IMR-90 (cell line): Measurements from ENCODE around the gene NCOA7. TPM values are rescaled to one million over a fixed set of nuclear protein-coding genes. Genes with fewer than 3 reads are reported as not detected.

Source experiments
- ATAC-seq: fragments of 200-7000 bp; cut with Tn5 transposase; 2 replicates; pipeline ENCODE4 v1.9.1; 2020; ENCODE audit warnings: low read depth, mild to moderate bottlenecking, moderate library complexity
- BruUV-seq: library from RNA; stranded (reverse); fragments of 400-500 nt; replicated peaks from 2 replicates; lab custom pipeline; 2021; lab: Mats Ljungman, UMichigan
- CTCF ChIA-PET: fragments of 300-600 bp; formaldehyde crosslinking; extraction: SDS; loops from one replicate; lab custom pipeline; 2021; ENCODE audit warnings: antibody characterized with exemption; lab: Yijun Ruan, JAX
- POLR2A ChIA-PET: fragments of 300-600 bp; sonication (Branson Sonifier 250); formaldehyde crosslinking; loops from one replicate; lab custom pipeline; 2022; ENCODE audit warnings: antibody characterized with exemption; ENCODE audit not compliant: unreplicated experiment; lab: Charles Lee
- DNase-seq: peaks from one replicate; pipeline ENCODE4 v3.0.0; 2013
- H2AFZ ChIP-seq: replicated peaks from 2 replicates; pipeline ENCODE3; 2013; ENCODE audit warnings: low read length, mild to moderate bottlenecking; ENCODE audit not compliant: poor library complexity
- H2AK5ac ChIP-seq: 2 replicates; pipeline ENCODE4 v1.6.1; 2013; ENCODE audit warnings: low read depth, low read length, inconsistent platforms
- H2AK9ac ChIP-seq: replicated peaks from 2 replicates; pipeline ENCODE3; 2013; ENCODE audit warnings: mild to moderate bottlenecking, low read depth, low read length, moderate library complexity; ENCODE audit not compliant: poor library complexity
- H2BK120ac ChIP-seq: 2 replicates; pipeline ENCODE4 v1.6.1; 2013; ENCODE audit warnings: low read depth, low read length, inconsistent platforms
- H2BK15ac ChIP-seq: 3 replicates; pipeline ENCODE4 v1.6.1; 2013; ENCODE audit warnings: low read depth, low read length, inconsistent platforms
- H2BK20ac ChIP-seq: 2 replicates; pipeline ENCODE4 v1.6.1; 2013; ENCODE audit warnings: low read depth, mild to moderate bottlenecking, inconsistent platforms, low read length, moderate library complexity
- H2BK5ac ChIP-seq: 2 replicates; pipeline ENCODE4 v1.6.1; 2013; ENCODE audit warnings: mild to moderate bottlenecking, low read depth, low read length, inconsistent platforms; ENCODE audit not compliant: poor library complexity, severe bottlenecking
- H3K14ac ChIP-seq: replicated peaks from 2 replicates; pipeline ENCODE4 v1.6.1; 2013; ENCODE audit warnings: low read depth, low read length, inconsistent platforms
- H3K18ac ChIP-seq: 2 replicates; pipeline ENCODE4 v1.6.1; 2013; ENCODE audit warnings: low read depth, low read length, control low read depth
- H3K23ac ChIP-seq: 2 replicates; pipeline ENCODE4 v1.6.1; 2013; ENCODE audit warnings: low read depth, low read length, inconsistent platforms
- H3K27ac ChIP-seq: 2 replicates; pipeline ENCODE4 v1.5.1; 2013; ENCODE audit warnings: mild to moderate bottlenecking, control low read depth, low read length; ENCODE audit not compliant: insufficient read depth
- H3K27me3 ChIP-seq: 2 replicates; pipeline ENCODE4 v1.6.1; 2013; ENCODE audit warnings: low read length; ENCODE audit not compliant: control insufficient read depth, insufficient read depth
- H3K36me3 ChIP-seq: 2 replicates; pipeline ENCODE4 v1.6.1; 2013; ENCODE audit warnings: low read length, mixed read lengths; ENCODE audit not compliant: control insufficient read depth, insufficient read depth
- H3K4ac ChIP-seq: 2 replicates; pipeline ENCODE4 v1.6.1; 2013; ENCODE audit warnings: low read depth, low read length, inconsistent platforms
- H3K4me1 ChIP-seq: 2 replicates; pipeline ENCODE4 v1.6.1; 2013; ENCODE audit warnings: low read length, mixed read lengths; ENCODE audit not compliant: control insufficient read depth, insufficient read depth
- H3K4me2 ChIP-seq: 2 replicates; pipeline ENCODE4 v1.6.1; 2013; ENCODE audit warnings: low read depth, mild to moderate bottlenecking, control low read depth, low read length, moderate library complexity
- H3K4me3 ChIP-seq: 2 replicates; pipeline ENCODE4 v1.5.1; 2013; ENCODE audit warnings: low read depth, mild to moderate bottlenecking, control low read depth, low read length, moderate library complexity; ENCODE audit not compliant: insufficient read depth
- H3K56ac ChIP-seq: 2 replicates; pipeline ENCODE4 v1.6.1; 2013; ENCODE audit warnings: low read length, inconsistent platforms; ENCODE audit not compliant: insufficient read depth; ENCODE audit errors: extremely low read depth
- H3K79me1 ChIP-seq, 2 experiments: 2 replicates each; pipeline ENCODE4 v1.6.1; 2013; ENCODE audit warnings: low read length in 2 of 2, inconsistent platforms in 1 of 2, low read depth in 1 of 2
- H3K9ac ChIP-seq: 2 replicates; pipeline ENCODE4 v1.6.1; 2013; ENCODE audit warnings: low read depth, low read length, control low read depth
- H3K9me1 ChIP-seq: 2 replicates; pipeline ENCODE4 v1.6.1; 2013; ENCODE audit warnings: low read length, inconsistent platforms; ENCODE audit not compliant: insufficient read depth
- H3K9me3 ChIP-seq: 2 replicates; pipeline ENCODE4 v1.6.1; 2013; ENCODE audit warnings: low read length; ENCODE audit not compliant: control insufficient read depth, insufficient read depth
- H4K20me1 ChIP-seq: 2 replicates; pipeline ENCODE4 v1.6.1; 2013; ENCODE audit warnings: low read length, inconsistent platforms; ENCODE audit not compliant: insufficient read depth
- H4K5ac ChIP-seq: 2 replicates; pipeline ENCODE4 v1.6.1; 2013; ENCODE audit warnings: mild to moderate bottlenecking, low read depth, low read length, control low read depth
- H4K8ac ChIP-seq, 2 experiments: 2 replicates each; pipeline ENCODE4 v1.6.1; 2013; ENCODE audit warnings: low read depth in 2 of 2, low read length in 2 of 2, control low read depth in 1 of 2, inconsistent platforms in 1 of 2
- H4K91ac ChIP-seq: 2 replicates; pipeline ENCODE4 v1.6.1; 2013; ENCODE audit warnings: low read depth, low read length, inconsistent platforms; ENCODE audit not compliant: insufficient read depth
- BHLHE40 ChIP-seq: fragments of 150-350 bp; IDR thresholded peaks from 2 replicates; pipeline ENCODE4 v1.6.1; 2016; ENCODE audit warnings: mild to moderate bottlenecking, low read depth, low read length
- CHD1 ChIP-seq: IDR thresholded peaks from 2 replicates; pipeline ENCODE4 v1.6.1; 2012; ENCODE audit warnings: low read depth, low read length, improper control_type of control experiment
- FOS ChIP-seq: fragments of 150-350 bp; IDR thresholded peaks from 2 replicates; pipeline ENCODE4 v1.6.1; 2016; ENCODE audit warnings: low read depth, low read length
- MAFK ChIP-seq: IDR thresholded peaks from 2 replicates; pipeline ENCODE4 v1.6.1; 2012; ENCODE audit warnings: low read depth, low read length, improper control_type of control experiment
- NFE2L2 ChIP-seq: fragments of 150-350 bp; IDR thresholded peaks from 2 replicates; pipeline ENCODE4 v1.6.1; 2016; ENCODE audit warnings: low read depth, mild to moderate bottlenecking, low read length
- dilution Hi-C: fragments of 300-500 bp; cut with HindIII; formaldehyde crosslinking; loops from one replicate; pipeline ENCODE4 v1.14.3; 2018; ENCODE audit warnings: low sequenced_read_pairs; ENCODE audit not compliant: unreplicated experiment
- in situ Hi-C: fragments of 300-500 bp; cut with MboI; formaldehyde crosslinking; loops from 3 replicates; pipeline ENCODE4 v1.14.3; 2019; ENCODE audit warnings: low sequenced_read_pairs, inconsistent platforms, mixed read lengths
- intact Hi-C: fragments of 100-400 bp; cut with micrococcal nuclease; formaldehyde crosslinking; loops from 2 replicates; pipeline ENCODE4 v1.10.0; 2022
- polyA plus RNA-seq, 3 experiments: library from polyadenylated mRNA; depleted of rRNA; stranded (reverse); fragments of >200 nt; gene quantifications; 2 replicates each; pipeline ENCODE4 v1.2.3, GENCODE V29; 2012; ENCODE audit warnings: low replicate concordance in 1 of 3
- total RNA-seq: library from RNA; depleted of rRNA; stranded (reverse); fragments of >200 nt; gene quantifications from 2 replicates; pipeline ENCODE4 v1.2.3, GENCODE V29; 2012
- TF ChIP-seq, protein P1 (sequence below): conservative IDR thresholded peaks from 2 replicates; pipeline ENCODE4 v1.5.1; 2012; ENCODE audit warnings: mild to moderate bottlenecking, low read depth, low read length, improper control_type of control experiment

Gene NCOA7
- total and polyA plus RNA-seq, 2 of the 4 experiments (the other 2 are of a cell fraction): 12.6 to 12.9 TPM

DNA sequence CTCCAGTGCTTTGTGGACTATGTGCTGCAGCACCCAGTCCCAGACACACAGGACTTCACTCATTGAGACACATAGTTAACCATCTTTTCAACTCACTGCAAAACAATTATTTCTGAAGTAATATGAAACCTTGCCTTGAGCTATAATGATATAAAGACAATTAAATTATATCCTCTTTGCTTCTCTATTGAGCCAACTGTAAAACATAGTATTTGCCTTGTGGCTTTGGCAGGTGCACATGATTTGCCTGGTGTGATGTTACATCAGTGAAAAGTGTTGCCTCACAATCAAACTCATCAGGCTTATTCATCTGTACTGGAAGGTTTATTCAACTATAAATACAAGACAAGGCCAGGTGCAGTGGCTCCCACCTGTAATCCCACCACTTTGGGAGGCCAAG lies 80.6 kb downstream of the NCOA7 start:
- BruUV-seq: no TSS peak
- Histone ChIP-seq H4K20me1 (no peaks in the 10 kb centered on the region), H3K27ac (no peak overlapping the region), H4K5ac (no peak overlapping the region), H3K4me2 (no peak overlapping the region), H3K9me1 (peaks cover 11% of the 10 kb centered on the region), H3K9me3 (no peaks in the 10 kb centered on the region), H3K4ac (peak overlapping the region; percentile 34), H3K23ac (no peak overlapping the region), H3K18ac (no peak overlapping the region), H2AK5ac (peak overlapping the region; percentile 72; the same call in 1 of the 2 replicates), H3K14ac (no peak overlapping the region), H3K36me3 (peaks cover 2% of the 10 kb centered on the region), H3K4me1 (peaks cover 6% of the 10 kb centered on the region), H2BK120ac (no peak overlapping the region; the same call in 1 of the 2 replicates), H4K91ac (peak overlapping the region; percentile 27; the same call in 1 of the 2 replicates), H2AK9ac (no peak overlapping the region), H3K4me3 (no peak overlapping the region), H3K56ac (no peak overlapping the region), H2BK5ac (no peak overlapping the region), H4K8ac (no peak overlapping the region), H2BK20ac (peak overlapping the region; percentile 74), H3K79me1 (peaks cover 2 to 6% of the 10 kb centered on the region in 2 experiments; a peak in 2 of 4 replicates), H2BK15ac (no peak overlapping the region), H2AFZ (no peak overlapping the region), H3K9ac (no peak overlapping the region), H3K27me3 (no peaks in the 10 kb centered on the region)
- TF ChIP-seq, protein P1, sequence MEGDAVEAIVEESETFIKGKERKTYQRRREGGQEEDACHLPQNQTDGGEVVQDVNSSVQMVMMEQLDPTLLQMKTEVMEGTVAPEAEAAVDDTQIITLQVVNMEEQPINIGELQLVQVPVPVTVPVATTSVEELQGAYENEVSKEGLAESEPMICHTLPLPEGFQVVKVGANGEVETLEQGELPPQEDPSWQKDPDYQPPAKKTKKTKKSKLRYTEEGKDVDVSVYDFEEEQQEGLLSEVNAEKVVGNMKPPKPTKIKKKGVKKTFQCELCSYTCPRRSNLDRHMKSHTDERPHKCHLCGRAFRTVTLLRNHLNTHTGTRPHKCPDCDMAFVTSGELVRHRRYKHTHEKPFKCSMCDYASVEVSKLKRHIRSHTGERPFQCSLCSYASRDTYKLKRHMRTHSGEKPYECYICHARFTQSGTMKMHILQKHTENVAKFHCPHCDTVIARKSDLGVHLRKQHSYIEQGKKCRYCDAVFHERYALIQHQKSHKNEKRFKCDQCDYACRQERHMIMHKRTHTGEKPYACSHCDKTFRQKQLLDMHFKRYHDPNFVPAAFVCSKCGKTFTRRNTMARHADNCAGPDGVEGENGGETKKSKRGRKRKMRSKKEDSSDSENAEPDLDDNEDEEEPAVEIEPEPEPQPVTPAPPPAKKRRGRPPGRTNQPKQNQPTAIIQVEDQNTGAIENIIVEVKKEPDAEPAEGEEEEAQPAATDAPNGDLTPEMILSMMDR: no peak
- TF ChIP-seq CHD1 (no peak), MAFK (no peak), BHLHE40 (no peak), NFE2L2 (no peak), FOS (no peak)
- in situ Hi-C loops (no loop called here), intact Hi-C loops (loop anchor here (5.0 kb wide), 1 partner anchor 76 kb away; no protein-coding TSS in a partner anchor), dilution Hi-C loops (no loop called here)
- DNase-seq (peak; percentile 21), ATAC-seq (no peak)
- ChIA-PET POLR2A (no interaction called here), CTCF (no interaction called here)
